Fibroblast of lung (primary cell): ENCODE measurements around the gene TANGO2. TPM values are rescaled to one million over a fixed set of nuclear protein-coding genes. Genes with fewer than 3 reads are reported as not detected.

Source experiments
- DNase-seq, 2 donors: peaks; one replicate each; pipeline versions ENCODE4 v3.0.0 to v3.0.0-alpha.2; 2010; ENCODE audit warnings: low read depth in 2 of 2
- H2AFZ ChIP-seq: 2 replicates; pipeline ENCODE4 v1.5.1; 2012; ENCODE audit warnings: low read length, control low read depth, inconsistent platforms
- H3K27ac ChIP-seq: 2 replicates; pipeline ENCODE4 v1.5.1; 2011; ENCODE audit warnings: low read length, control low read depth; ENCODE audit not compliant: insufficient read depth
- H3K27me3 ChIP-seq: 2 replicates; pipeline ENCODE4 v1.5.1; 2011; ENCODE audit warnings: mild to moderate bottlenecking, low read length; ENCODE audit not compliant: control insufficient read depth, insufficient read depth
- H3K36me3 ChIP-seq: 2 replicates; pipeline ENCODE4 v1.5.1; 2011; ENCODE audit warnings: low read length; ENCODE audit not compliant: control insufficient read depth, insufficient read depth
- H3K4me1 ChIP-seq: 2 replicates; pipeline ENCODE4 v1.5.1; 2011; ENCODE audit warnings: low read length; ENCODE audit not compliant: control insufficient read depth, insufficient read depth; ENCODE audit errors: extremely low read depth
- H3K4me2 ChIP-seq: 2 replicates; pipeline ENCODE4 v1.5.1; 2011; ENCODE audit warnings: low read length, control low read depth; ENCODE audit not compliant: insufficient read depth; ENCODE audit errors: extremely low read depth
- H3K4me3 ChIP-seq, 4 experiments: fragments of 200-600 bp in 1 of 4; sonication (generic) in 1 of 4; replicated peaks in 1 of 4; 2 replicates each; pipeline ENCODE4 v1.5.1; 2011 to 2016; ENCODE audit warnings: low read length in 4 of 4, low read depth in 3 of 4, mild to moderate bottlenecking in 3 of 4, control low read depth in 2 of 4, inconsistent platforms in 1 of 4, mixed read lengths in 1 of 4; ENCODE audit not compliant: insufficient read depth in 1 of 4; ENCODE audit errors: control extremely low read depth in 1 of 4
- H3K79me2 ChIP-seq: 2 replicates; pipeline ENCODE4 v1.5.1; 2012; ENCODE audit warnings: mild to moderate bottlenecking, low read length, inconsistent platforms; ENCODE audit not compliant: control insufficient read depth, insufficient read depth
- H3K9ac ChIP-seq: 2 replicates; pipeline ENCODE4 v1.5.1; 2011; ENCODE audit warnings: mild to moderate bottlenecking, low read length, control low read depth; ENCODE audit not compliant: insufficient read depth
- H3K9me3 ChIP-seq: 2 replicates; pipeline ENCODE4 v1.5.1; 2012; ENCODE audit warnings: low read depth, low read length; ENCODE audit not compliant: control insufficient read depth, insufficient read depth
- H4K20me1 ChIP-seq: 2 replicates; pipeline ENCODE4 v1.5.1; 2011; ENCODE audit warnings: low read length; ENCODE audit not compliant: control insufficient read depth, insufficient read depth; ENCODE audit errors: extremely low read depth
- CTCF ChIP-seq, 2 donors: IDR thresholded peaks in 1 of 2; conservative IDR thresholded peaks in 1 of 2; 1 replicate in 1 of 2; 2 replicates in 1 of 2; pipeline ENCODE4 v1.5.1; 2011 to 2012; ENCODE audit warnings: low read length in 2 of 2, control low read depth in 1 of 2, inconsistent platforms in 1 of 2, low read depth in 1 of 2, mild to moderate bottlenecking in 1 of 2
- EZH2 ChIP-seq: IDR thresholded peaks from 2 replicates; pipeline ENCODE4 v1.5.1; 2012; ENCODE audit warnings: low read length, control low read depth, mild to moderate bottlenecking; ENCODE audit errors: missing control alignments
- polyA plus RNA-seq, 2 donors: library from polyadenylated mRNA; depleted of rRNA in 1 of 2; stranded (reverse) in 1 of 2; unstranded in 1 of 2; fragments of >200 nt; gene quantifications; 2 replicates each; pipeline ENCODE4 v1.2.1, GENCODE V29; 2011 to 2012; ENCODE audit warnings: missing spikeins in 1 of 2
- total RNA-seq: library from RNA; depleted of rRNA; stranded (reverse); fragments of >200 nt; gene quantifications from 2 replicates; pipeline ENCODE4 v1.2.1, GENCODE V29; 2014

The TANGO2 gene
- total and polyA plus RNA-seq, 2 donors (not counting 1 experiment from before 2014, with no cell fraction given): 28.3 to 52.8 TPM

DNA sequence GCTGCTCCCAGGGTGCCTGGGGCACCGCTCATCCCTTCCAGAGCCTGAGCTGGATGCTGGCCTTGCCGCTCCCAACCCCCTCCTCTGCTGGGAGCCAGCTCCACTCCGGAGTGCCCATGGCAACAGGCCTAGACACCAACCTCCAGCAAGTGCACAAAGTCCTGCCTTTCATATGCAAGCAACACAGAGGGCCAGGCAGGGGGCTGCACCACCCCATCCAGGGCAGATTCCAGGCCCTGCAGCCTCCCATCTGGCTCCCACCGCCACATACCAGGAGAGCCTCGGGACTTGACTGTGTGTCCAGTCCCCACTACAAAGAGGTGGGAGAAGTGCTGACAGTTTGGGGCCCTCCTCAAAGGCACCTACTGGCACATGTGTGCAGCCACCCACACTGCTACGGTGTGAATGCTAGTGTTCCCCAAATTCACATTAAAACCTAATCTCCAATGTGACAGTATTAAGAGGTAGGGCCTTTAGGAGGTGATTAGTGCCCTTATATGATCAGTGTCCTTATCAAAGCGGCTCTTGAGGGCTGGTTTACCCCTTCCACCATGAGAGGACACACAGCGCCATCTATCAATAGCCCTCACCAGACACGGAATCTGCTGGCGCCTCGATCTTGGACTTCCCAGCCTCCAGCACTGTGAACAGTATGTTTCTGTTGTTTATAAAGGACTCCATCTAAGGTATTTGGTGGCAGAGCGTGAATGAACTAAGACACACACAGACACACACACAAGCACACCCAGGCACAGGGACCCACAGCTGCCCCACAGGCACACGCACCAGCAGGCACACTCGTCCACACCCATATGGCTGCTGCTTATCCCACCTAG lies 20.4 kb upstream of the TANGO2 start:
- Histone ChIP-seq H3K4me3 (no peak overlapping the region), H4K20me1 (no peaks in the 10 kb centered on the region), H3K4me2 (no peak overlapping the region), H3K9ac (no peak overlapping the region), H3K4me1 (peaks cover 4% of the 10 kb centered on the region), H2AFZ (no peak overlapping the region), H3K27ac (no peak overlapping the region), H3K36me3 (no peaks in the 10 kb centered on the region), H3K27me3 (peaks cover 4% of the 10 kb centered on the region), H3K9me3 (no peaks in the 10 kb centered on the region), H3K79me2 (no peaks in the 10 kb centered on the region)
- TF ChIP-seq EZH2 (no peak), CTCF (conservative IDR thresholded peaks at IDR 0.05 in 1 of 2, IDR thresholded peaks at IDR 0.05 in 1 of 2; ENCODE audit: low read depth in 1 of 2, low read length in 2 of 2) (no peak)
- DNase-seq: no peak

- DNase-seq: peak in 1 of 2 donors; percentile 80
- no peaks in the 10 kb centered on the region for H3K36me3 ChIP-seq
- H3K4me2 ChIP-seq: no peak overlapping the region
- peaks cover 4% of the 10 kb centered on the region for H3K27me3 ChIP-seq
- H3K27ac ChIP-seq: no peak overlapping the region
- H3K79me2 ChIP-seq: no peaks in the 10 kb centered on the region
- H2AFZ ChIP-seq: no peak overlapping the region
- no peak for TF ChIP-seq EZH2
- no peak for TF ChIP-seq CTCF (conservative IDR thresholded peaks at IDR 0.05 in 1 of 2, IDR thresholded peaks at IDR 0.05 in 1 of 2; ENCODE audit: low read depth in 1 of 2, low read length in 2 of 2)
- no peak overlapping the region for H3K9ac ChIP-seq
- H4K20me1 ChIP-seq: no peaks in the 10 kb centered on the region
- H3K4me3 ChIP-seq: no peak overlapping the region
- no peaks in the 10 kb centered on the region for H3K4me1 ChIP-seq
- no peaks in the 10 kb centered on the region for H3K9me3 ChIP-seq
Measured at GRCh38 chr22:20001082-20001638, 19.8 kb upstream of the TANGO2 start.

GRCh38 chr22:20002128-20002527 lies 18.8 kb upstream of the TANGO2 start:
- TF ChIP-seq CTCF (conservative IDR thresholded peaks at IDR 0.05 in 1 of 2, IDR thresholded peaks at IDR 0.05 in 1 of 2; ENCODE audit: low read depth in 1 of 2, low read length in 2 of 2) (no peak), EZH2 (no peak)
- Histone ChIP-seq H2AFZ (peak overlapping the region; percentile 33), H3K9ac (no peak overlapping the region), H3K36me3 (no peaks in the 10 kb centered on the region), H3K79me2 (no peaks in the 10 kb centered on the region), H4K20me1 (no peaks in the 10 kb centered on the region), H3K4me1 (no peaks in the 10 kb centered on the region), H3K4me2 (no peak overlapping the region), H3K4me3 (no peak overlapping the region), H3K9me3 (no peaks in the 10 kb centered on the region), H3K27ac (no peak overlapping the region), H3K27me3 (peaks cover 4% of the 10 kb centered on the region)
- DNase-seq: no peak
